Retinal pigment epithelial cell (primary cell): ENCODE data around the gene CFHR3.
"Not testable (repeated sequence)": the region's sequence is repeated elsewhere in the genome, so short reads cannot be mapped to it uniquely, and the experiment has no call there.

ENCODE experiments used
- DNase-seq: peaks from one replicate; pipeline ENCODE4 v3.0.0-alpha.2; 2010; ENCODE audit warnings: low read depth
- H3K4me3 ChIP-seq: 2 replicates; pipeline ENCODE4 v1.5.1; 2011; ENCODE audit warnings: mild to moderate bottlenecking, low read length, control low read depth, moderate library complexity
- TF ChIP-seq, protein P1 (sequence below): conservative IDR thresholded peaks from 2 replicates; pipeline ENCODE4 v1.5.1; 2011; ENCODE audit warnings: low read depth, low read length, control low read depth, inconsistent platforms

CFHR3 gene

DNA sequence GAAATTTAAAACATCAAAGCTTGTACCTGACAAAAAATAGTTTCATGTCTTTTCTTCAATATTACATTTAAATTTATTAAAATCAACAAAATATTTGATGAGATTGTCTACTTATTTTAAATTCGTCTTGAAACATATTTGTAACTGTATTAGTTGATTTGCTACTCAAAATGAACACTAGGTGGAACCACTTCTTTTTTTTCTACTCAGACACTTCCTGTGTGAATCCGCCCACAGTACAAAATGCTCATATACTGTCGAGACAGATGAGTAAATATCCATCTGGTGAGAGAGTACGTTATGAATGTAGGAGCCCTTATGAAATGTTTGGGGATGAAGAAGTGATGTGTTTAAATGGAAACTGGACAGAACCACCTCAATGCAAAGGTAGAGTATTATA, 53.2 kb downstream of the CFHR3 start:
- TF ChIP-seq, protein P1, sequence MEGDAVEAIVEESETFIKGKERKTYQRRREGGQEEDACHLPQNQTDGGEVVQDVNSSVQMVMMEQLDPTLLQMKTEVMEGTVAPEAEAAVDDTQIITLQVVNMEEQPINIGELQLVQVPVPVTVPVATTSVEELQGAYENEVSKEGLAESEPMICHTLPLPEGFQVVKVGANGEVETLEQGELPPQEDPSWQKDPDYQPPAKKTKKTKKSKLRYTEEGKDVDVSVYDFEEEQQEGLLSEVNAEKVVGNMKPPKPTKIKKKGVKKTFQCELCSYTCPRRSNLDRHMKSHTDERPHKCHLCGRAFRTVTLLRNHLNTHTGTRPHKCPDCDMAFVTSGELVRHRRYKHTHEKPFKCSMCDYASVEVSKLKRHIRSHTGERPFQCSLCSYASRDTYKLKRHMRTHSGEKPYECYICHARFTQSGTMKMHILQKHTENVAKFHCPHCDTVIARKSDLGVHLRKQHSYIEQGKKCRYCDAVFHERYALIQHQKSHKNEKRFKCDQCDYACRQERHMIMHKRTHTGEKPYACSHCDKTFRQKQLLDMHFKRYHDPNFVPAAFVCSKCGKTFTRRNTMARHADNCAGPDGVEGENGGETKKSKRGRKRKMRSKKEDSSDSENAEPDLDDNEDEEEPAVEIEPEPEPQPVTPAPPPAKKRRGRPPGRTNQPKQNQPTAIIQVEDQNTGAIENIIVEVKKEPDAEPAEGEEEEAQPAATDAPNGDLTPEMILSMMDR = peak; percentile 41
- peak; percentile 9 for DNase-seq
- H3K4me3 ChIP-seq = not testable (repeated sequence)
